Brain pericyte (primary cell): ENCODE data around the gene SMC5.
"Not testable (repeated sequence)": the region's sequence is repeated elsewhere in the genome, so short reads cannot be mapped to it uniquely, and the experiment has no call there.

ENCODE experiments used
- DNase-seq: peaks from one replicate; pipeline ENCODE4 v3.0.0-alpha.2; 2012; ENCODE audit warnings: low read depth, low spot score

The SMC5 gene

GRCh38 chr9:70362952-70363351, 104.2 kb downstream of the SMC5 start:
- DNase-seq: no peak

DNA sequence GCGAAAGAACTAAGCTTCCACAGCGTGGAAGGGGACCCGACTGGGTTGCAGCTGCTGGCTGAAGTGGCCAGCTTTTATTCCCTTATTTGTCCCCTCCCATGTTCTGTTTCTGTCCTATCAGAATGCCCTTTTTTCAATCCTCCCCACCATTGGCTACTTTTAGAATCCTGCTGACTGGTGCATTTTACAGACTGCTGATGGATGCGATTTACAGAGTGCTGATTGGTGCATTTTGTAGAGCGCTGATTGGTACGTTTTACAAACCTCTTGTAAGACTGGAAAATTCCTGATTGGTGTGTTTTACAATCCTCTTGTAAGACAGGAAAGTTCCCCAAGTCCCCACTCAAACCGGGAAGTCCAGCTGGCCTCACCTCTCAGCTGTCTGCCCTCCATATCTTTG, 105.0 kb downstream of the SMC5 start:
- DNase-seq: no peak

DNA sequence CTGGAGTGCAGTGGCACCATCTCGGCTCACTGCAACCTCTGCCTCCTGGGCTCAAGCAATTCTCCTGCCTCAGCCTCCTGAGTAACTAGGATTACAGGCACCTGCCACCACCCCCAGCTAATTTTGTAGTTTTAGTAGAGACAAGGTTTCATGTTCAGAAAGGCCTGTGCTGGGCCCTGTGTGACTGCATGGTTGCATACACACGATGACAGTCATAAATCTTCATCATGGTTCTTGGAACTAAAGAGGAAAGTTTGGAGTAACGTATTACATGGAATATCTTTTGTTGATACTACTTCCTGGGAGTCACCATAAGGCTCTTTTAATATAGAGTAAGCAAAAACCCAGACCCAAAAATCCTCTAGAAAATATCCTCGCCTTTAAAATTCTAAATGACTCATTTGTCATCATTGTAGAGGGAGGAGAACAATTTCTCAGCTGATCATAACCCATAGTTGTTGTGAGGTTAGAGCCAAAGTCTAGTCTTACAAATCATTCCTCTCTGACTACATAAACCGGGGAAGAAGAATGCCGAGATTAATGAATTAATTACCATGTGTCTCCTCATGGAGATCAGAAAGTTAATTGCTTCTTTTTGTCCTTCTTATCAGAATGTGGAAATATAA, 108.6 kb downstream of the SMC5 start:
- no peak for DNase-seq

GRCh38 chr9:70374962-70375618, 116.3 kb downstream of the SMC5 start:
- no peak for DNase-seq

- DNase-seq: no peak
These were observed 123.4 kb downstream of the SMC5 start for GRCh38 chr9:70382046-70382708.

GRCh38 chr9:70382709-70383605, 124.2 kb downstream of the SMC5 start:
- no peak for DNase-seq

DNA sequence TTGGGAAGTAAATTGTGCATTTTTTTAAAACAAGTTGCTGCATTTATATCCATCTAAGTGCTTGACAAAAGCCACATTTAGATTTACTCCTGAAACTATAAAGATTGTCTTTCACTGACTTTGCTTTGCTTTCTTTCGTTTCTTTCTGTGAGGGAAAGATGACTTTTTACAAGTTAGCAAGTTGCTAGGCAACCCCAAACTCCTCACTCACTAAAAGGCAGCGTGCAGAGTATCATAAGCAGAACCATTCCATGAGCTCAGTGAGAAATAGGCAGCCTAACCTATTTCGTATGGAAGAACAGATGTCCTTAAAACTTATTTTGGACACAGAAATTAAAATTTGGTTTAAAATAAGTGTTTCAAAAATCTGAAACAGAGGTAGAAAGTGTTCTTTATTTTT, 126.6 kb downstream of the SMC5 start:
- DNase-seq: no peak

DNA sequence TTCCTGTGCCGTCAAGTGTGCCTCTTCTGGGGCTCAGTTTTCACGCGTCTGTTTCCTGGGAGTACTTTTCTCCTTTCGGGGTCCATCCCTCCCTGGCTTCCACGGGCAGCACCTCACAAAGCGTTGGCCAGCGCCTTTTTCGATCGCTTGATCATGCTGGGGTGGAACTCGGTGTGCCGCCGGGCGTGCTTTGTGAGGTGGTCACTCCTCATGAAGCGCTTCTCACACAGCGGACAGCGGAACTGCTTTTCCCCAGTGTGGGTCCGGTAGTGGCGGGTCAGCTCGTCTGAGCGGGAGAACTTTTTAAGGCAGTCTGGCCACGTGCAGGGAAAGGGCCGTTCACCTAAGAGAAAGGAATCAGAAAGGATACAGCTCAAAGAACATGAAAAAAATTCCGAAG, 128.9 kb downstream of the SMC5 start:
- no peak for DNase-seq

DNA sequence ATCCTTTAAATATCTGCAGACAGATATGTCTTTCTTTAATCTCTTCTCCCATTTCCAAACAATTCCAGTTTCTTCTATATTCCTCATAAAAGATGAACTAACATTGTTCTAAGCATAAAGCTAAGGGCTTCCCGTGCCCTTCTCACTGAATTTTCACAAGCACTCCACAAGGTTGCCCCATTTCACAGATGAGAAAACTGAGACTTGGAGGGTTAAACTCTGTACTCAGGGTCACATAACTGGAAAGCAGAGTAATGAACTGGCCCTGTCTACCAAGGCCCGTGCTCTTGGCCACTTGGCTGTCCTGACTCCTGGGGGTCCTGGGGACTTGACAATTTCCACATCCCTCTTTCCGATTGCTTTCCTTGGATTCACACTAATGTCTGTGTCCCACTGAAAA, 130.4 kb downstream of the SMC5 start:
- DNase-seq: no peak

DNA sequence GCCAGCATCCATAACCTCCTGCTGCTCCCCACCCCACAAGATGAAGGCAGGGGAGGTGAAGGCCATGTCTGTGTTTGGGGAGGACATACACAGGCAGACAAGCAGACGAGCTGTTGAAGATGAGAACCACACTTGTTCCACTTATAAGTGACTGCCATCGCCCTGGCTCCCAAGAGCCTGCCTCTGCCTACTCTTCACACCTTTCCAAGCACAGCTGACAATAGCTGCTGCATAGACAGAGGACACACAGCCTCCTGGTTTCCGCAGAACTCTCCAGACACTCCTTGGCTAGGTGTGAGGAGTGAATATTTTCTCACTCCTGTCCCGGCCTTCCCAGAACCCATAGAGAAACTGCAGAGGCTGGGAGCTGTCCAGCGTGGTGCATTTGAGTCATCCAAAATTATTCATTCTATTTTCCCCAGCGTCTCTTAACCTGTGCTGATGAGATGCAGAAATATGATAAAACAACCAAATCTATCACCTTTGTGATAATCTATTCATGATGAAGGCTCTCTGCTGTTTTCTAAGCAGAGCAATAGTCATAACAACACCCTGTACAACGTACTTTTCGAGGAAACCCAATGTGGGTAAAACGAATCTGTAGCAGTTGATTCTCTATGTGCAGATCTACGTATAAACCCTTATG, 131.0 kb downstream of the SMC5 start:
- no peak for DNase-seq

DNA sequence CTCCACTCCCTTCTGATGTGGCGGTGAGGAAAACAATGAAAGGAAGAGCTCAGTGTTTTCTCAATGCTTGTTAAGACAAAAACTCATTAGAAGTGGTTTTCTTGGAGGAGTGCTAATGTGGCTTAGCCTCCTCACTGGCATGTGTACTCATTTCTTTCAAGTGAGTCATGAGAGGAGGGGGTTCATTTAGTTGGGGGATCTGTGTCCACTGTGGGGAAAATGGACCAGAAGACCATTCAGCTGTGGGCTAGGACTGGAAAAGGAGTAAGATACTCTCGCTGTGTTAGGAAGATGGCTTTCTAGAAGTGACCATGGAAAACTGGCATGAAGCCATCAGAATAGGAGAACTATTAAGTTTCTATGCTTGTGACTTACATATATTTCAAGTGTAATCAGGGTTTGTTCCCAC, 132.2 kb downstream of the SMC5 start:
- DNase-seq: no peak

DNA sequence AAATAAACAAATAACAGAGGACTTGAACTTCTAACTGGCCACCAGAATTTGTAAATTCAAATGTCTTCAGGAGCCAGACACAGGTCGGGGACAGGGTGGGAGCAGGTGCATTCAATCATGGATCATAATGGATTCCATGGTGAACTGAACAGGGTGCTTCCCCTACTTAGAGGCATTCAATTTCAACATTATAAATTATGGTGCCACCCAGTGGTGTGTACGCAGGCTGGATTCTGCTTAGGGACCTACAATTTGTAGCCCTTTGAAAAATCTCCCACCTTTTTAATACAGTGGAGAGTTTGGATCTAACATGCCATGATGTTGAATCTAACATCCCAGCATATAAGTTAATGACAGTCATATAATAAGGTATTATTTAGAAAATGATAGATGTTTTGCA, 133.4 kb downstream of the SMC5 start:
- DNase-seq: no peak

DNA sequence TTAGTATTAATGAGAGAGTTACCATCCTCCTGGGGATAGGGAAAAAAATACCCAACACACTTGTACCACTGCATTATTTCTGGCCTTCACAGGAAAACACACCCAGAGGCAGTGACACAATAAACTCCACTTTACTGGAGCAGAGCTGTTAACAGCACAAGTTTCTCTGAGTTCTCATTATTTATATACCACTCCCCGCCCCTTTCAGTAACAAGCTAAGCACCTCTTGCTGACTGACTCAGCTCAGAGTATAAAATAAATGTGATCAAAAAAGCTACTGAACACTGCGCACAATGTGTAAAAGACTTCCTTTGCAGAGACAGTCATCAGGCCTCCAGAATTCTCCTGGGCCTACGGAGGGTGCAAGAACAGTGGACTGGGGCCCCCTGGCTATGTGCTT, 134.1 kb downstream of the SMC5 start:
- DNase-seq: no peak

DNA sequence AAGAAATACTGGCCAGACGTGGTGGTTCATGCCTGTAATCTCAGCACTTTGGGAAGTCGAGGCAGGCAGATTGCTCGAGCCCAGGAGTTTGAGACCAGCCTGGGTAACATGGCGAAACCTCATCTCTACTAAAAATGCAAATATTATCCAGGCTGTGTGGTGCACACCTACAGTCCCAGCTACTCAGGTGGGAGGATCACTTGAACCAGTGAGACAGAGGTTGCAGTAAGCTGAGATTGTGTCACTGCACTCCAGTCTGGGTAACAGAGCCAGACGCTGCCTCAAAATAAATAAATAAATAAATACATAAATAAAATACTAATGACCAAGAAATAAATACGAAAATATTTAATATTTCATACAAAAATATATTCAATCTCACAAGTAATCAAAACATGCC, 136.9 kb downstream of the SMC5 start:
- DNase-seq: no peak

GRCh38 chr9:70398145-70398556, 139.4 kb downstream of the SMC5 start:
- no peak for DNase-seq

DNA sequence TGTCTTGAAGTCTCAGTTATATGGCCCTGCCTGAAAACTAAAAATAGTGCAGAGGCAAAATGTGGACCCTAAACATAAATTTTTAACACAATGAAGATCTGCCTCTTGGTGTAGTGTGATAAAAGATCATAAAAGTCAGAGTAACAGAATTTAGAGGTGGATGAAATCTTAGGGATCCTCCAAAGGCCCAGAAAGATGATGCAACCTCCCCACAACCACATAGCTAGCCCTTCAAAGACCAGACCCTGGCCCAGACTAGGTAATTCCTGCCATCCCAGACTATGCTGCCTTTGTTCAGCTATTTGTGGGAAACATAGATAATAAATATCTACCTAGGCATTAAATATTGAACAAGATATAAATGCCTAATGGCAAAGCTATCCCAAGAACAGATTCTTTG, 140.4 kb downstream of the SMC5 start:
- no peak for DNase-seq

GRCh38 chr9:70400107-70400892, 141.5 kb downstream of the SMC5 start:
- DNase-seq: no peak

DNA sequence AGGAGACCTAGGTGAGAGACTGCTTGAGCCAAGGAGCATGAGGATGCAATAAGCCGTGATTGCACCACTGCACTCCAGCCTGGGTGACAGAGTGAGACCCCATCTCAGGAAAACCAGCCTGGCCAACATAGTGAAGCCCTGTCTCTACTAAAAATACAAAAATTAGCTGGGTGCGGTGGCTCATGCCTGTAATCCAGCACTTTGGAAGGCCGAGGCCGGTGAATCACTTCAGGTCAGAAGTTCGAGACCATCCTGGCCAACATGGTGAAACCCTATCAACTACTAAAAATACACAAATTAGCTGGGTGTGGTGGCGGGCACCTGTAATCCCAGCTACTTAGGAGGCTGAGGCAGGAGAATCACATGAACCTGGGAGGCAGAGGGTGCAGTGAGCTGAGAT, 142.5 kb downstream of the SMC5 start:
- DNase-seq: not testable (repeated sequence)

GRCh38 chr9:70402213-70402612, 143.4 kb downstream of the SMC5 start:
- DNase-seq: no peak

- no peak for DNase-seq
These were observed 144.4 kb downstream of the SMC5 start for GRCh38 chr9:70403166-70403565.

GRCh38 chr9:70403618-70404025, 144.8 kb downstream of the SMC5 start:
- DNase-seq: no peak
